HL-60 (cell line): ENCODE data around the gene PSMA8.

ENCODE experiments used
- CTCF ChIP-seq: IDR thresholded peaks from one replicate; pipeline ENCODE4 v1.5.1; 2011; ENCODE audit warnings: low read length, control low read depth, inconsistent platforms; ENCODE audit not compliant: insufficient read depth
- GABPA ChIP-seq: IDR thresholded peaks from 2 replicates; pipeline ENCODE4 v1.6.1; 2012; ENCODE audit warnings: low read depth
- POLR2AphosphoS5 ChIP-seq: IDR thresholded peaks from 2 replicates; pipeline ENCODE4 v1.6.1; 2012; ENCODE audit warnings: low read depth
- REST ChIP-seq: IDR thresholded peaks from 2 replicates; pipeline ENCODE4 v1.6.1; 2012; ENCODE audit warnings: low read depth; ENCODE audit not compliant: insufficient replicate concordance
- SPI1 ChIP-seq: IDR thresholded peaks from 2 replicates; pipeline ENCODE4 v1.6.1; 2012; ENCODE audit warnings: low read depth, mild to moderate bottlenecking, borderline replicate concordance

GRCh38 chr18:26159353-26159752, 25.7 kb downstream of the PSMA8 start:
- no peak for TF ChIP-seq GABPA
- no peak for TF ChIP-seq CTCF
- TF ChIP-seq POLR2AphosphoS5, result no peak
- TF ChIP-seq SPI1, result no peak
- TF ChIP-seq REST, result no peak
